NCI-H446 treated with DMSO at 0.1 percent for 48 hours (cell line): ENCODE results near the gene FETUB.

Experiments
- DNase-seq: peaks from one replicate; lab custom pipeline; 2025; lab: John Stamatoyannopoulos, UW

The FETUB gene

GRCh38 chr3:186639778-186640472, at the start of gene FETUB:
Gene FETUB (plus strand): TSS chr3:186640399. CDS start chr3:186640461, 62 bp downstream.
- DNase-seq = no peak

- no peak for DNase-seq
Measured at GRCh38 chr3:186590580-186591295, 49.5 kb upstream of the FETUB start.

GRCh38 chr3:186592682-186593081, 47.5 kb upstream of the FETUB start:
- no peak for DNase-seq

GRCh38 chr3:186593862-186594261, 46.3 kb upstream of the FETUB start:
- DNase-seq = no peak

GRCh38 chr3:186594591-186595113, 45.5 kb upstream of the FETUB start:
- DNase-seq = no peak

GRCh38 chr3:186596568-186597287, 43.5 kb upstream of the FETUB start:
- DNase-seq = no peak

GRCh38 chr3:186598108-186598784, 42.0 kb upstream of the FETUB start:
- DNase-seq = no peak

GRCh38 chr3:186598794-186599141, 41.4 kb upstream of the FETUB start:
- no peak for DNase-seq

- DNase-seq = no peak
Measured at GRCh38 chr3:186599142-186599784, 40.9 kb upstream of the FETUB start.

- DNase-seq = no peak
Measured at GRCh38 chr3:186599785-186600166, 40.4 kb upstream of the FETUB start.

GRCh38 chr3:186600896-186601295, 39.3 kb upstream of the FETUB start:
- DNase-seq = no peak

GRCh38 chr3:186603159-186603558, 37.0 kb upstream of the FETUB start:
- DNase-seq = no peak

GRCh38 chr3:186605078-186605477, 35.1 kb upstream of the FETUB start:
- no peak for DNase-seq

GRCh38 chr3:186605561-186606545, 34.3 kb upstream of the FETUB start:
- DNase-seq = no peak

- DNase-seq = no peak
Measured at GRCh38 chr3:186608624-186609215, 31.5 kb upstream of the FETUB start.

- DNase-seq = no peak
Measured at GRCh38 chr3:186609247-186609868, 30.8 kb upstream of the FETUB start.

- no peak for DNase-seq
Measured at GRCh38 chr3:186612065-186612464, 28.1 kb upstream of the FETUB start.

GRCh38 chr3:186612721-186613636, 27.2 kb upstream of the FETUB start, which contains the start of gene AHSG:
Gene AHSG (plus strand): TSS chr3:186613060. CDS start chr3:186613142, 82 bp downstream.
- DNase-seq = no peak
